Trophoblast cell (in vitro differentiated cells and primary cell): ENCODE data around the gene TLR3.

ENCODE experiments used
- DNase-seq, 2 donors: peaks; one replicate each; pipeline ENCODE4 v3.0.0-alpha.2; 2016
- H2AFZ ChIP-seq: 2 replicates; pipeline ENCODE4 v1.6.1; 2013; ENCODE audit warnings: low read length, moderate library complexity, mild to moderate bottlenecking; ENCODE audit not compliant: insufficient read depth, poor library complexity
- H2AK5ac ChIP-seq: 2 replicates; pipeline ENCODE4 v1.6.1; 2013; ENCODE audit warnings: mild to moderate bottlenecking, low read length
- H2BK120ac ChIP-seq: 2 replicates; pipeline ENCODE4 v1.6.1; 2013; ENCODE audit warnings: low read length, mild to moderate bottlenecking, moderate library complexity; ENCODE audit not compliant: insufficient read depth, poor library complexity
- H2BK12ac ChIP-seq: 2 replicates; pipeline ENCODE4 v1.6.1; 2013; ENCODE audit warnings: mild to moderate bottlenecking, low read length, moderate library complexity
- H2BK5ac ChIP-seq: 2 replicates; pipeline ENCODE4 v1.6.1; 2013; ENCODE audit warnings: low read length, low read depth, moderate library complexity, mild to moderate bottlenecking; ENCODE audit not compliant: poor library complexity
- H3K14ac ChIP-seq: 2 replicates; pipeline ENCODE4 v1.6.1; 2013; ENCODE audit warnings: mild to moderate bottlenecking, low read length
- H3K18ac ChIP-seq: 2 replicates; pipeline ENCODE4 v1.6.1; 2013; ENCODE audit warnings: mild to moderate bottlenecking, low read length
- H3K23ac ChIP-seq: 2 replicates; pipeline ENCODE4 v1.6.1; 2013; ENCODE audit warnings: low read length
- H3K27ac ChIP-seq: 2 replicates; pipeline ENCODE4 v1.5.1; 2013; ENCODE audit warnings: low read depth, mild to moderate bottlenecking, inconsistent platforms, low read length, moderate library complexity
- H3K27me3 ChIP-seq: 2 replicates; pipeline ENCODE4 v1.6.1; 2013; ENCODE audit warnings: inconsistent platforms, mild to moderate bottlenecking, low read length, moderate library complexity; ENCODE audit not compliant: insufficient read depth
- H3K36me3 ChIP-seq, 2 experiments: 1 replicate in 1 of 2; 2 replicates in 1 of 2; pipeline ENCODE4 v1.6.1; 2013; ENCODE audit warnings: low read length in 2 of 2, mild to moderate bottlenecking in 2 of 2, moderate library complexity in 1 of 2; ENCODE audit not compliant: insufficient read depth in 2 of 2, control insufficient read depth in 1 of 2
- H3K4ac ChIP-seq: 2 replicates; pipeline ENCODE4 v1.6.1; 2013; ENCODE audit warnings: low read depth, mild to moderate bottlenecking, low read length, moderate library complexity
- H3K4me1 ChIP-seq, 2 experiments: 1 replicate in 1 of 2; 2 replicates in 1 of 2; pipeline ENCODE4 v1.6.1; 2013; ENCODE audit warnings: low read length in 2 of 2, mild to moderate bottlenecking in 2 of 2, moderate library complexity in 1 of 2; ENCODE audit not compliant: insufficient read depth in 2 of 2, control insufficient read depth in 1 of 2
- H3K4me2 ChIP-seq: 2 replicates; pipeline ENCODE4 v1.6.1; 2013; ENCODE audit warnings: inconsistent platforms, mild to moderate bottlenecking, low read length, moderate library complexity
- H3K4me3 ChIP-seq: 2 replicates; pipeline ENCODE4 v1.5.1; 2013; ENCODE audit warnings: mild to moderate bottlenecking, low read depth, low read length, inconsistent platforms
- H3K79me1 ChIP-seq: one replicate; pipeline ENCODE4 v1.6.1; 2013; ENCODE audit warnings: low read length
- H3K79me2 ChIP-seq: 2 replicates; pipeline ENCODE4 v1.6.1; 2013; ENCODE audit warnings: low read length, mild to moderate bottlenecking; ENCODE audit not compliant: control insufficient read depth, insufficient read depth, poor library complexity
- H3K9ac ChIP-seq: 2 replicates; pipeline ENCODE4 v1.6.1; 2013; ENCODE audit warnings: mild to moderate bottlenecking, low read length
- H3K9me3 ChIP-seq: 2 replicates; pipeline ENCODE4 v1.6.1; 2013; ENCODE audit warnings: low read depth, mild to moderate bottlenecking, control low read depth, inconsistent platforms, low read length; ENCODE audit not compliant: insufficient read depth
- H4K12ac ChIP-seq: 2 replicates; pipeline ENCODE4 v1.6.1; 2013; ENCODE audit warnings: low read depth, mild to moderate bottlenecking, low read length, moderate library complexity
- H4K8ac ChIP-seq: 2 replicates; pipeline ENCODE4 v1.6.1; 2013; ENCODE audit warnings: low read depth, mild to moderate bottlenecking, low read length, moderate library complexity
- H4K91ac ChIP-seq: one replicate; pipeline ENCODE4 v1.6.1; 2013; ENCODE audit warnings: low read depth, mild to moderate bottlenecking, low read length, moderate library complexity
- WGBS: extraction: QIAGEN DNeasy Blood & Tissue Kit; methylation state at CpG from one replicate; pipeline ENCODE4 v1.1.7; 2013; ENCODE audit warnings: missing lambda C conversion rate; ENCODE audit not compliant: insufficient read length, insufficient coverage; ENCODE audit errors: extremely low coverage; 5-methylcytosine and 5-hydroxymethylcytosine counted together

Gene TLR3

DNA sequence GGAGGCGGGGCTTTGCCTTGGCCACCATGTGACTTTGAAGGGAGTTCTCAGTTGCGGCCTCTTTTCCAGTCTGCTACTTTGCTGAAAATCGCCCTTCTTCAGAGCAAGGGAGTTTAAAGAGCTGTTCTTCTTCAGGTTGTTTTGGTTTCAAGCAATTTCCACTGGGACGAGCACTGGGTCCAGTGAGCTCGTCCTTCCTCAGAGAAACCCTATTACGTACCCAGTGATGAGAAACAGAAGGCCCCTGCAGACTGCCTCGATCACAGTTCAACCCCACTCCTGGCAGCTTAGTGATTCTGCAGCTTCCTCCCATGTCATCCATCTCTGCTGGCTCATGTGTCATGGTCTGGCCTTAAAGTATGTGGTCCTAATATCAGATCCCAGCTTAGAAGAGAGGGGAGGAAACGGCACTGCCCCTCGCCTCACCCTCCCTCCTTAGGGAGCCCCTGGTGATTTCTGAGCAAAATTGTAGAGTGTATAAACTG is 27.8 kb downstream of the TLR3 start:
- no CpG with 5 or more reads among the region's 9 CpGs for WGBS
- H3K36me3 ChIP-seq: no peaks in the 10 kb centered on the region
- H3K4me3 ChIP-seq: no peak overlapping the region
- H3K9me3 ChIP-seq: no peaks in the 10 kb centered on the region
- H3K27ac ChIP-seq: no peak overlapping the region
- no peak for DNase-seq
- H2AK5ac ChIP-seq: no peak overlapping the region
- no peak overlapping the region for H3K4ac ChIP-seq
- no peaks in the 10 kb centered on the region for H3K27me3 ChIP-seq
- H4K91ac ChIP-seq: no peak overlapping the region
- H3K9ac ChIP-seq: no peak overlapping the region
- peaks cover 0 to 4% of the 10 kb centered on the region in 2 experiments for H3K4me1 ChIP-seq
- H4K8ac ChIP-seq: no peak overlapping the region
- no peak overlapping the region for H3K14ac ChIP-seq
- H3K23ac ChIP-seq: peak overlapping the region; percentile 5
- no peak overlapping the region for H2BK5ac ChIP-seq
- no peak overlapping the region for H4K12ac ChIP-seq
- no peaks in the 10 kb centered on the region for H3K79me1 ChIP-seq
- no peak overlapping the region for H3K4me2 ChIP-seq
- H2BK120ac ChIP-seq: no peak overlapping the region
- H2AFZ ChIP-seq: no peak overlapping the region
- H3K79me2 ChIP-seq: no peaks in the 10 kb centered on the region
- no peak overlapping the region for H3K18ac ChIP-seq
- H2BK12ac ChIP-seq: no peak overlapping the region

DNA sequence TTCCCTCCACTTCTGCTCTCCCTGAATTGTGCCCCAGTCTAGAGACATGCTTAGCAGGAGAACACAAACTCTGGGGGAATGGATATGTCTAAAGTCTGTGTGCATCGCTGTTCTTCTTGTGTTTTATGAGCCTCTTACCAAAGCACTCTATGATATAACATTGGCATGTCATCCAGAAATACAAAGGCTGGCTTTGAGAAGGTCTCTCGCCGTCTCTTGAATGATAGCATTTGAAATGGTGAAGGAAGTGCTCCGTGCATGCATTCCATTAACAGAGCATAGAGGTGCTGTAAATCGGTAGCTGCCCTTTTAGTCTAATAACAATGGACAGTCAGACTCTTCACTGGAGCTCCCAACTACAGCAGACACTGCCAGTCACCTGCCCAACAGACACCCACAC is 28.4 kb downstream of the TLR3 start:
- Histone ChIP-seq H3K79me2 (no peaks in the 10 kb centered on the region), H2AFZ (no peak overlapping the region), H3K4me1 (peaks cover 0 to 4% of the 10 kb centered on the region in 2 experiments), H3K27ac (no peak overlapping the region), H3K23ac (no peak overlapping the region), H3K14ac (no peak overlapping the region), H4K91ac (no peak overlapping the region), H3K18ac (no peak overlapping the region), H3K9ac (no peak overlapping the region), H4K12ac (no peak overlapping the region), H3K79me1 (no peaks in the 10 kb centered on the region), H3K36me3 (no peaks in the 10 kb centered on the region), H2BK120ac (no peak overlapping the region), H3K4me2 (no peak overlapping the region), H4K8ac (no peak overlapping the region), H2AK5ac (no peak overlapping the region), H3K9me3 (no peaks in the 10 kb centered on the region), H3K4ac (no peak overlapping the region), H3K27me3 (no peaks in the 10 kb centered on the region), H2BK5ac (no peak overlapping the region), H2BK12ac (no peak overlapping the region), H3K4me3 (no peak overlapping the region)
- no CpG with 5 or more reads among the region's 5 CpGs for WGBS
- no peak for DNase-seq

DNA sequence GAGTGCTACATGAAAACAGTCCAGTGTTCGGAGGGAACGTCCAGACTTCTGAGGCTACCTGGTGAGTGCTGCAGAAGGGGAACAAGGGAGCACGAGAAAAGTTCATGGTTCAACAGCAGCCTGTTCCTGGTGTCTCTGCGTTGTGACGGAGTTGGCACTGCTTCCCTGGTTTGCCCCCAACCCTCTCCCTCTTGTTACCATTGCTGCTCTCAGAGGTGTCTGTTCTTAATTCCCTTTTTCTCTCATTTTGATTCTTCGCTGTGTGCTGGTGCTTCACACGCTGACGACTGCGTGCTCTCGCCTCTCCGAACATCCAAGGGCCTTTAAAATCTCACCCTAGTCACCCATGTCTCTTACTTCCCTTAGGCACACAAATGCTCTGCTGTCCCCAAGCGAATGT is 34.0 kb downstream of the TLR3 start:
- Histone ChIP-seq H3K9me3 (peaks cover 2% of the 10 kb centered on the region), H3K36me3 (peaks cover 0 to 2% of the 10 kb centered on the region in 2 experiments), H3K4me1 (peaks cover 0 to 9% of the 10 kb centered on the region in 2 experiments), H2BK5ac (no peak overlapping the region), H2BK120ac (no peak overlapping the region), H3K79me1 (peaks cover 3% of the 10 kb centered on the region), H3K27me3 (peaks cover 17% of the 10 kb centered on the region), H3K23ac (no peak overlapping the region), H4K91ac (no peak overlapping the region), H4K12ac (no peak overlapping the region), H2AFZ (no peak overlapping the region), H4K8ac (no peak overlapping the region), H3K18ac (no peak overlapping the region), H3K14ac (no peak overlapping the region), H3K9ac (no peak overlapping the region), H2BK12ac (no peak overlapping the region), H3K4me2 (no peak overlapping the region), H3K4me3 (no peak overlapping the region), H2AK5ac (no peak overlapping the region), H3K4ac (no peak overlapping the region), H3K79me2 (no peaks in the 10 kb centered on the region), H3K27ac (no peak overlapping the region)
- DNase-seq: no peak
- no CpG with 5 or more reads among the region's 12 CpGs for WGBS

DNA sequence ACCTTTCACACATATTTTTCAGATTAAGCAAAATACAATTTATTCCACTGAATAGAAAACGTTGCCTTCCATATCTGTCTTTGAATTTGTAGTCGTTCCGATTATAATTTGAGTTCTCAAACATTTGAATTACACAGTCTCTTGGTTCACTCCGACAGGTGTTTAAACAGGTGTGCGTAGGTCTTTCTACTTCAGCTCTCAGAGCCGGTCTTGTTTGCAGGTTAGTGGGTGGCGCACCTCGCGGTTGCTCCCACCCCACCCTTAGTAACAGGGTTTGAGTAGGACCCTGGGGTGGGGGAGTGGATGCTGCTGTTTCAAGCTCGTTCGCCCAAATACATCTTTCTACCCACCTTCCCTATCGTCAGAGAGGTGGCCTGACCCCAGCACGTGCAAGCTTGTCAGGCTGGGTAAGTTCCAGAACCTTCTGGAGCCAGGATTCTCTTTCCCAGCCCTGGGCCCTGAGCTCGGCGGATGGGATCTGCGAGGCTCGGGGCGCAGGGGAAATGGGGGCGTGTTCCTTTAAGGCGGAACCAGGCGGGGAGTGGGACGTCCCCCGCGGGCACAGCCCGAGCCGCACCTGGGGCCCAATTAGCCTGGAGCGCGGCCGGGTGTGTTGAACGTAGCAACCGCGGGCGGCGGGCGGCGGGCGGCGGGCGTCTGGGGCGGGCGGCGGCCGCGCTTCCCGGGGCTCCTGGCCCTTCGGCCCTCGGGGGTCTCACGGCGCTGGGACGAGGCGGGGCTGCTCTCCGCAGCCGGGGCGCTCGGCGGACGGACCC is 35.3 kb downstream of the TLR3 start, which contains the start of gene FAM149A:
FAM149A (plus strand) TSS at position 591 of the 776 bp plus-strand sequence.
- WGBS: no CpG with 5 or more reads among the region's 57 CpGs
- H3K14ac ChIP-seq: peak within 1 kb of the TSS; percentile 18
- no peaks in the 10 kb centered on the region for H3K79me2 ChIP-seq
- H2AK5ac ChIP-seq: no peak within 1 kb of the TSS
- H3K4me3 ChIP-seq: peak within 1 kb of the TSS; percentile 62
- H3K4me2 ChIP-seq: peak within 1 kb of the TSS; percentile 81
- peak within 1 kb of the TSS; percentile 10 for H2AFZ ChIP-seq
- H3K9ac ChIP-seq: no peak within 1 kb of the TSS
- H2BK5ac ChIP-seq: no peak within 1 kb of the TSS
- H3K4ac ChIP-seq: no peak within 1 kb of the TSS
- H4K91ac ChIP-seq: no peak within 1 kb of the TSS
- H3K27me3 ChIP-seq: peaks cover 17% of the 10 kb centered on the region
- peak within 1 kb of the TSS; percentile 20 for H2BK120ac ChIP-seq
- H3K79me1 ChIP-seq: peaks cover 3% of the 10 kb centered on the region
- H4K8ac ChIP-seq: peak within 1 kb of the TSS; percentile 23
- peak in 1 of 2 donors; percentile 52 for DNase-seq
- peaks cover 2% of the 10 kb centered on the region for H3K9me3 ChIP-seq
- H2BK12ac ChIP-seq: no peak within 1 kb of the TSS
- no peak within 1 kb of the TSS for H3K27ac ChIP-seq
- H3K23ac ChIP-seq: no peak within 1 kb of the TSS
- H3K36me3 ChIP-seq: peaks cover 0 to 2% of the 10 kb centered on the region in 2 experiments
- H4K12ac ChIP-seq: no peak within 1 kb of the TSS
- H3K4me1 ChIP-seq: peaks cover 0 to 9% of the 10 kb centered on the region in 2 experiments
- H3K18ac ChIP-seq: peak within 1 kb of the TSS; percentile 5
